GM19238 (cell line): ENCODE results near the gene PPARA.
"Not testable (repeated sequence)": the region's sequence is repeated elsewhere in the genome, so short reads cannot be mapped to it uniquely, and the experiment has no call there.

Experiments used
- DNase-seq: peaks from one replicate; pipeline ENCODE4 v3.0.0; 2011; ENCODE audit warnings: low spot score; ENCODE audit not compliant: insufficient read length

PPARA gene

DNA sequence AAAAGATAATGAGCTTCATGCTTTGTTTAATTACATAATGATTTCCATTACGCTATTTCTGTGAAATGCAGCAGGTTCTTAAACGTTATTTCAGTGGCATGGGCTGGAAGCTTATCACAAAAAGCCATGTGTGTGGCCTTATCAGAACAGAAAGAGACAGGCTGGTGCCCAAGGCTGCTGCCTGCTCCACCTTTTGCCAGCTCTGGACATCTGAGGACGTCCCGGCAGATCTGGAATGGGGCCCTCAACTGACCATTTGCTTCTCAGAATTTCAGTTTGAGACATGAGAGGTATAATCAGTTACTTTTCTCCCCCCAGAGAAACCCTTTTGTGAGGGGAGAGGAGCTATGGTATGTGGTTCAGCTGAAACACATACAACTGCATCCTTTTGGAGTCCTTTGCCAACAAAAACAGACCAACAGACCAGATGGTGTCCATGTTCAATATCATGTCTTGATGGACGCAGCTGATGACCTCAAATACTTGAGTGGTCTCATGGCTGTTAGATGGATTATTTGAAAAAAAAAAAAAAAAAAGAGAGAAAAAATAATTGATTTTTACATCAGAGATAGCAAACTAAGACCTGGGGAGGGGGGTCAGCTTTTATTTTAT lies 91.2 kb downstream of the PPARA start:
- DNase-seq = no peak

DNA sequence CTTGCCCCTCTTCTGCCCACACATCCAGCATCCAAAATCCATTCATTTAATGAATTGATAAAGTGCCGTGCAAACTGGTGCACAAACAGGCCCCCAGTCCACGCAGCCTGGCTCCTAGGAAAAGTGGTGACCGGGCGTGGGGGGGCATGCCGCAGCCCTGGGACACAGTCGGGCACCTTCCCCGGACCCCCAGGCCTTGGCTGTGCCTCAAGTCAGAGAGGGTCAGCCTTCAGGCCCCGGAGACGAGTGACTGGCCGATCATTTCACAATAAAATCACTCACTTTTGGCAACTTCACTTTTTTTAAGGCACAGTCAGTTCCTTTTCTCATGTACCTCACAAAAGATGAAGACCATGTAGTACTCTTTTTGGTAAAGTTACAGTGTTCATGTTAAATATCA lies 91.8 kb downstream of the PPARA start:
- DNase-seq = no peak

DNA sequence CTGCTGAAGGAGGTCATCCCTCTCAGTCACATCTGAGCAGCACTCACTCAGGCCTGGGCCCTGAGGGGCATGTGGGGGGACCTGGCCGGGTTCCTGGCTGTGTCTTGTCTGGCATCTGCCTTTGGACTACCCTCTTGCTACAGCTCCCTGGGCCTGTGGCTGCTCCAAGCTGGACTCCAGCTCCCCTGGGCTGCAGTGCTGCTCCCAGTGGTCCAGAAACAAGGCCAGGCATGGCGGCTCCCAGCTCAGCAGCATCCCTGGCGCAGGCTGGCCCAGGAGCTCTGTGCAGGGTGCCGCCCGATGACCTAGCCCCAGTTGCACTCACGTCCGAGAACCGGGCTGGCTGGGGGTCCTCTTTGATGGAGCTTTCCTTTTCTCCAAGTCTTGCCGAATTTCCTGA lies 94.4 kb downstream of the PPARA start:
- no peak for DNase-seq

DNA sequence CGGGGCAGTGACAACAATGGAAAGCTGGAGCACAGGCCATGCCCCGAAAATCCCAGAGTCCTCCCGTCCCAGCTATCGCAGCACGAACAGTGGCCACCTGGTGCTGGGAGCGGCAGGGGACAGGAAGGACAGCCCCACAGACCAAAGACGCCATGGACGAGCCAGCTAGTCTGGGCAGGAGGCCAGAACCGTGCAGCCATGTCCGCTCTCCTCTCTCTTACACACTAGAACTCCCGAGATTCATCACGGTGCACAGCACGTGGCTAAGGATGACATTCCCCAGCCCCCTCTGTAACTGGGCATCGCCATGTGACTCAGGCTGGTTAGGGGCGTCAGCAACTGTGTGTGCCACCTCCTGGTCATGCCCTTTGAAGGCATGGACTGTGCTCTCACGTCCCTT lies 95.2 kb downstream of the PPARA start:
- no peak for DNase-seq

DNA sequence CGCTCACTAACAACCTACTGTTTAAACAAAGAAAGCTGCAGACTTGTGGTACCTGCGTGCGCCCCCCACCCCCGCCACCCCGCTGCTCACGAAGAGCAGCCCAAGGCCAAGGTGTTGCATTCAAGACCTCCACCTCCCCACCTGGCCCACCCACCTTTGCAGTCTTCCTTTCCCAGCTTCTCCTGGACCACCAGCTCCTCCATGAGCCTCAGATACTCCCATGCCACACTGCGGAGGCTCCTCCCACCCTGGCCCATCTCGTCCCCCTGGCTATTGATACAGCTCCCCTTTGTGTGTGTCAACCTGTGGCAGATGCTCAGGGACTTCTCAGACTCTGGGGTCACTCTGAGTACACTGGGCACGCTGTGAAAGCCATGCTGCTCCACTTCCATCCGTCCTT lies 95.9 kb downstream of the PPARA start:
- DNase-seq = no peak

DNA sequence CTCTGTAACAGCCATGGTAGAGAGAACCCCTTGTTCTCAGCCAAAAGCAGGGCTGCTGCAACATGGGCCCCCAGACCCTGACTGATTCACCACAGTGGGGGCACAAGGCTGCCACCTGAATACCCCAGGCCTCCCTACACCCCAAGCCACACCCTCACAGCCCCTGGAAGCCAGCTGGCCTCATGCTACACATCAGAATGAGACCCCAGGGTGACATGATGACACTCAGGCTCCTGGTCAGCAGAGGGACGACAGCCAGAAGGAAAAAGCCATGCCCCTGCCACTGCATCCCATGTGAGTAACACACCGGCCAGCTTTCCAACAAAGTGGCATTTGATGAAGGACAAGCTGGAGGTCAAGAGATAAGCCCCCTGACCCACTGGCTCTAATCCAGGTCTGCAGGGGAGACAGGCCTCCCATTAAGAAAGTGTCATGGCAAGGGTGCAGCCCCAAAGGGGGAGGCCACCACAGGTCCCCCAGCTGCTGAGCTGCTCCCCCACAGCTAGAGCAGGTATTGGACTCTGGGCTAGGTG lies 97.2 kb downstream of the PPARA start:
- DNase-seq = no peak

DNA sequence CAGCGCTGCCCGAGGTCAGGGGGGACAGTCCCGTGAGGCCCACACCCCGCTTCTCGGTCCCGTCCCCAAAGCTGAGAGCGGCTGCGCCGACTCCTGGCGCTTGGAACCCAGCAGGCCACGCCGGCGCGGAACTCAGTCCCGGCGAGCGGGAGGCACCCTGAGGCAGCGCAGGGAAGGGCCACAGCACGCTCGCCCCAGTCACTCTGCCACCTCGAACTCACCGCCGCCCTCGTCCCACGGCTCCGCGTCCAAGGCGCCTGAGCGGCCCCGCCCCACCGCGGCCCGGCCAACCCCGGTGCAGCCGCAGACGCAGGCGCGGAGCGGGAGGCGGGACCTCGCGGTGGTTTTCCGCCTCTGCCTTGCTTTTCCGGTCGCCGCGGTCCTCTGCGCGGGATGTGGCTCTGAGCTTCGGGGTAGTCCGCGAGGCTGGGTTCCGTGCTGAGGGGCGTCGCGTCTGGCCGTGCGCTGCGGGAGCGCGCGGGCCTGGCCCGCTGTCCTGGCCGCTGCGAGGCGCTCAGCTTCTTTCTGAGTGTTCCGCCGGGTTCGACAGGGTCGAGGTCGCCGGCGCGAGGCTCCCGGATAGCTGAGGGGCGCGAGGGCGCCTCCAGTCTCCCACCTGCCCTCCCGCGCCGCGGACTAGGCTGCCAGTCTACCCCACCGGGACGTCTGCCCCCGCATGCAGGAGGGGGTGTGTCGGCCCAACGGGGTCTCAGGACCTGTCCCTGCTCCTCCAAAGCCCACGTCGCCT lies 99.9 kb downstream of the PPARA start, which contains the start of gene CDPF1:
Gene CDPF1 (minus strand): TSS at position 259 of the 748 bp plus-strand sequence. CDS start 2,009 bp downstream, outside the sequence.
- DNase-seq = peak; percentile 93

DNA sequence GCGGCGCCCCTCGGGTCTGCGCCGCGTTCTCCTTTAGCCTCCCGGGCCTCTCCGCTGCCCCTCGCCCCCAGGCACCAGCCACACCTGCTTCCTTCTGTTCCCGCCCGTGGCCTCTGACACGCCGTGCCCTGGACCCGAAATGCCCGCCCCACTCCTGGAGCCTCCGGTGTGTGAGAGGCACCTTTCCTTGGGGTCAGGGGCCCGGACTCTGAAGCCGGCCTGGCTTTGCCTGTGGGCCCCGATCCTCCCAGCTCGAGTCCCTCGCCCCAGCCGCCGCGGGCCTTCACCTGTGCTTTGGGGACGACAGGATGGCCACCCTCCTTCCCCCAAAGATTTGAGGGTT lies 100.4 kb downstream of the PPARA start:
- no peak for DNase-seq

DNA sequence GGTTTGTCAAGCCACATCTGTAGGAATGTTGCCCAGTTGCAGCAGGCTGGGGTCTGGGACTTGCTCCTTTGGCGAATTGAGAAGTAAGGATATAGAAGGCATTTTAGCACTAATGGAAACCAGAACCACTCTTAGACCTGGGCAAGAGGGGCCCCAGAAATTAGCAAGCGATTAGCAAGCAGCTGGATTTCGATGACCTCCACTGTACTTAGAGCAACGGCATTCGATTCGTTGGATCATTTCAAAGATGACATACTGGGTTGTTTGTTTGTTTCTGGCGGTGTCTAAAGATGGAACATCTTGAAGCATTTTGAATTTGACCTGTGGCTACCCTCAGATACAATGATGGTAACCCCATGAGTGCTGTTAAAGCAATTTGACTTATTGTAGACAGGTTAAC lies 100.9 kb downstream of the PPARA start:
- DNase-seq = no peak

DNA sequence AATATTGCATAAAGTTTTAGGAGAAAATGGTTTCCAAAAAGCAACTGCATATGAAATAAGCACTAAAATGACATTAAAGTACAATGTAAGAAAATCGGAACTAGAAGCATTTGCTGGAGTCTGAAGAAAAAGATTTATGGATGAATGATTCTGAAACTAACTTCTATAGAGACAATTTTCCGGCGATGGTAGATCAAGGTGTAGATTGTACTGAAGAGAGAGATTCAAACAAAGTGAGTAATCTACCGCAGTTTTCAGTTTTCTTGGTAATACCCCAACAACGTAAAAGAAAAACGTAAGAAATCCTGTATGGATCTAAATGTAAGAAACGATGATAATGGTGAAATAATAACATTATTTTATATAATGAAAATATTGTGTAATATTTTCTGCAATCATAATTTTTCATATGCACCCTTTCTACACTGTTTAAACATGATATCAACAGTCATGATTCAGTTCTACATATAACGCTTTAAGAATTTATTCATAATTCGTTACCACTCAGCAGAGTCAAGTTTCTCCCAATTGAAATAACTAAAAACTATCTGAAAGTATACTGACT lies 101.6 kb downstream of the PPARA start:
- no peak for DNase-seq

DNA sequence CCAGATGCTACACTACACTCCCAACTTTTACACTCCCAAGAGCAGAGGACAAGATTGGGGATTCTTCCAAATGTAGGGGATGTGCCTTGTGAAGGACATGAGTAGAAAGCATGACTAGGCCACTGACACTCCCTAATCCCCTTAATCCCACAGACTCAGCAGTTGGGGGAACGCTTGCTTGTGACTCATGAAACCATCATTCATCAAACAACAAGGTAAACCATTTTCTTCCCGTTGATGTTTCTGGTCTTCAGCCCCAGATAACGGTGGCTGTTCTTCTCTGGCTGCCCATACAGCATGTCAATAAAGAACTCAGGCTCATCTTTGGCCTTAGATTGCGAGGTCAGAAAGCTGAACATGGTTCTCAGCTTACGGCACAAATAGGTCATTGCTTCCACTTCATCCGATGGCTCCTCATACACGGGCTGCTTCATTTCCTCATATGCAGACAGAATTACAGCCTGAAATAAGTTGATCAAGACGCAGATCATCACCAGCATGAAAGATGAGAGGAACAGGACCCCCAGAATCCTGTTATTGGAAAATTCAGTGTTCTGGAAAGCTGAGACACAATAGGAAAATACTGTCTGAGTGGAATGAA lies 106.1 kb downstream of the PPARA start:
- DNase-seq = no peak

DNA sequence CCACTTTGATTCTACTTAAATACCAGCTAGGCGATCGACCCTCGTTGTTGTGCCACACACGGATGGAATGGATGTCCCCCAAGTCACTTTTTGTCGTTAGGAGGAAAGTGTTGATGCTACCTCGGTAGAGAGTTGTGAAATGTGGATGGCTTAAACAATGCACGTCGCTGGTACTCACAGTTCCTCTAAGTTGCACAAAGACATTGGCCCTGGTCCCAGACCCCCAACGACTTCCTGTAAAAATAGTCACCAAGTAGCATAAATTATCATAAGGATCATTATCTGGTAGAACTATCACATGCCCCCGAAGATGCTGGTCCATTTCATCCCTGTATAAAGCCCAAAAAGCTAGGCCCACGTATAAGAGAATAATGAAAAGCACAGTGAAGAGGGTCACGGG lies 109.0 kb downstream of the PPARA start:
- no peak for DNase-seq

DNA sequence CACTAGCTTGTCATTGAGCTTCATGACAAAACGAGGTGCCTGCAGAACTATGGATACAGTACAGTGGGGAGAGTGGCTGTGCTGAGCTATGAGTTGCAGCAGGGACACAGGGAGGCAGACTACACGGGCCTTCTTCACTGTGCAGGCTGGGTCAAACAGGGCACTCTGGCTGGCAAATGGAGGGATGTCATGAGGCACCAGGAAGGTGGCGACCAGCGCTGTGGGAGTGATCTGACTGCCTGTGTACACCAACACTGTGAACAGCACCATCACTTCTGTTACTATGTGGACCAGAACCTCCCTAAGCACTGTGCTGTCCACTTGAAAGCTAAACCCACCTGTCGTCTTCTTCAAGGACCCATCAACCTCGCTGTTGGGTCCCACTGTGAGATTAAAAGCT lies 109.7 kb downstream of the PPARA start:
- DNase-seq = no peak

DNA sequence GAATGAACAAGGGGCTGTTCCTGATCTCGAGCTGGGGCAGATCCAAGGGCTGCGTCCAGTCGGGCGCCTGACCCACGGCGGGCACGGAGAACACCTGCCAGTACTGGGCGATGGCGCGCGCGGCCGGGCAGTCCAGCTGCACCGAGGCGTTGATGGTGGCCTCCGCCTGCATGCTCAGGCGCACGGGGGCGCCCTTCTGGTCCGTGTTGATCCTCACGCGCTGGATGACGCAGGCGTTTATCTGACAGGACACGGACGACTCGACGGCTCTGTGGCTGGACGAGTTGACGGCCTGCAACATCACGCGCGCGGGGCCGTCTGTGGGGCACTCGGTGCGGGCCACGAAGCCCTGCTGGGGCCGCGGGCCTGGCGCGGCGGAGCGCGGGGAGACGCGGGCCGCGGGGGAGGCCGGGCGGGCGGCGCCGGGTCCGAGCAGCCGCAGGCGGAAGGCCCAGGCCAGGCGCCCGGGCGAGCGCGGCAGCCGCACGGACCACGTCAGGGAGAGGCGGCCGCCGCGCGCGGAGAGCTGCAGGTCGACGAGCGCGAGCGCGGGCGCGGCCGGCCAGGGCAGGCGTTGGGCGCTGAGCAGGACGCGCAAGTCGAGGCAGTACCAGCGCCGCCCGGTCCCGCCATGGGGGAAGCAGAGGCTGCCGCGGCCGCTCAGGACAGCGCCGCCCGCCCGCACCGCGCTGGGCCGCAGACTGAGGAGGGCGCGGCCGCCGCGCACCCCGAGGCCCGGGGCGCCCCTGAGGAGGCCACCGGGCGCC lies 112.3 kb downstream of the PPARA start:
- DNase-seq = no peak

DNA sequence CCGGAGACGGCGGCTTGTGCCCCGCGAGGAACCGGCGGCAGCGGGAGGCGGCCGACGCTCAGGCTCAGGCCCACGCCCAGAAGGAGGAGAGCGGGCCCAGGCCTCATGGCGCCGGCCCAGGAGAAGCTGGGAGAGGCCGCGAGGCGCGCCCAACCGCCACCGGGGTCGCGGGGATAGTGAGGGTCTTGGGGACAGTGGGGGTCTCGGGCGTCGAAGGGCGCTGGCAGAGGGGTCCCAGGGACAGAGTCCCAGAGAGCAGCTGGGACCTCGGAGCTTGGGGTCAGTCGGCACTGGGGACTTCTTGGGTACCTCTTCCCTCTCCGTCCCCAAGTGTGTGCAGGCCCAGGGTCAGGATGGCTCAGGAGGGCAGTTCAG lies 112.9 kb downstream of the PPARA start, which contains the start of gene PKDREJ:
Gene PKDREJ (minus strand): TSS at position 128 of the 375 bp plus-strand sequence. CDS start 21 bp downstream, at position 107.
- DNase-seq = no peak

DNA sequence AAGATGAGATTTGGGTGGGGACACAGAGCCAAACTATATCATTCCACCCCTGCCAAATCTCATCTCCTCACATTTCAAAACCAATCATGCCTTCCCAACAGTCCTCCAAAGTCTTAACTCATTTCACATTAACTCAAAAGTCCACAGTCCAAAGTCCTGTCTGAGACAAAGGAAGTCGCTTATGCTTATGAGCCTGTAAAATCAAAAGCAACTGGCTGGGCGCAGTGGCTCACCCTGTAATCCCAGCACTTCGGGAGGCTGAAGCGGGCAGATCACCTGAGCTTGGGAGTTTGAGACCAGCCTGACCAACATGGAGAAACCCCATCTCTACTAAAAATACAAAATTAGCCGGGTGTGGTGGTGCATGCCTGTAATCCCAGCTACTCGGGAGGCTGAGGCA lies 114.2 kb downstream of the PPARA start:
- not testable (repeated sequence) for DNase-seq

DNA sequence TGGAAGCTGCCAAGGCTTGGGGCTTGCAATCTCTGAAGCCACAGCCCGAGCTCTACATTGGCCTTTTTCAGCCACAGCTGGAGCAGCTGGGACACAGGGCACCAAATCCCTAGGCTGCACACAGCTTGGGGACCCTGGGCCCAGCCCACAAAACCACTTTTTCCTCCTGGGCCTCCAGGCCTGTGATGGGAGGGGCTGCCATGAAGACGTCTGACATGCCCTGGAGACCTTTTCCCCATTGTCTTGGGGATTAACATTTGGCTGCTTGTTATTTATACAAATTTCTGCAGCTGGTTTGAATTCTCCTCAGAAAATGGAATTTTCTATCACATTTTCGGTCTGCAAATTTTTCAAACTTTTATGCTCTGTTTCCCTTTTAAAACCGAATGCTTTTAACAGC lies 115.3 kb downstream of the PPARA start:
- not testable (repeated sequence) for DNase-seq

DNA sequence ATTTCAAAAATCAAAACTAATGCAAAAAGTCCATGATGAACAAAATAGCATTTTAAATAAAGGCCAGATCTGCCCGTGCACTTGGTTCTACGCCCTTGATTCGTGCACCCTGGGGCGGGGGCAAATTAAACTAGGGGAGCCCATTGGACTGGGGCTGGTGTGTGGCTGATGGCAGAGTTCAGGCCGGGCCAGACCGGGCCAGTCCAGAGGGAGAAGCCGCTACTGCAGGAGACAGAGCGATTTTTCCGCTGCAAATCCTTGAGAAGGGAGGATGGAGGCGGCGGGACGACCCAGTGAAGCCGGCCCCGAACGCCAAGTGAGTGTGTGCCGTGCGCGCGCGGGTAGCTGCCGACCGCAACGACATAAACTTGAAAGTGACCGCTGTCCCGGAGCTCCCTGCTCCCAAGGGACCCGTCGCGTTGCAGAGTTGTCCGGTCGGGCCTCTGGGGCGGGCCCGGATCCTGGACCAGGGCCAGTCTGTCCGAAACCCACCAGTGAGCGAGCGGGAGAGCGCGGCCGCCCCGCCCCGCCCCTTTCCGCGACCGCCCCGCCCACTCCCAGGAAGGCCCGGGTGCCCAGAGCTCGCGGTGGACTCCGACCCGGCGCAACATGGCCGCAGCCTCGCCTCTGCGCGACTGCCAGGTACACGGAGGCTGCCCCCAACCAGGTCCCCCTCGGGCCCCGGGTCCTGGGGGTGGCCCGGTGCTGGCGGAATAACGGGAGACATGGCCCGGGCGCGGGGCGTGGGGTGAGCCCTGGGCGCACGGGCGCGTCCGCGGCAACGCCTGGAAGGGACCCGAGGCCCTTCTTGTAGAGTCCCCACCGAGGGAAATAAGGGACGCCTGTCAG lies 117.3 kb downstream of the PPARA start, which contains the start of gene TTC38:
Gene TTC38 (plus strand): TSS at position 578 of the 849 bp plus-strand sequence. CDS start 32 bp downstream, at position 610.
- peak; percentile 92 for DNase-seq

DNA sequence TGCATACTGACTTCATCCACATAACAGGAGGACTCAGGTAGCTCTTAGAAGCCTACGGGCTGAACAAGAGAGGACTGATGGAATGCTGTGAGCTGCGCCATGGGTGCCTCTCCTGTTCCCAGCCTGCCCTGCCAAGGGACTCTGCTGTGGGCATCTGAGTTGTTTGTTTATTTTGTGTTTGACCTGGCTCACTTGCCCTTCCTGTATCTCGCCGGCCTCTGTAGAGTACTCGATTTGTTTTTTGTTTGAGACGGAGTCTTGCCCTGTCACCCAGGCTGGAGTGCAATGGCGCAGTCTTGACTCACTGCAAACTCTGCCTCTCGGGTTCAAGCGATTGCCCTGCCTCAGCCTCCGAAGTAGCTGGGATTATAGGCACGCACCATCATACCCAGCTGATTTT lies 119.2 kb downstream of the PPARA start:
- no peak for DNase-seq

DNA sequence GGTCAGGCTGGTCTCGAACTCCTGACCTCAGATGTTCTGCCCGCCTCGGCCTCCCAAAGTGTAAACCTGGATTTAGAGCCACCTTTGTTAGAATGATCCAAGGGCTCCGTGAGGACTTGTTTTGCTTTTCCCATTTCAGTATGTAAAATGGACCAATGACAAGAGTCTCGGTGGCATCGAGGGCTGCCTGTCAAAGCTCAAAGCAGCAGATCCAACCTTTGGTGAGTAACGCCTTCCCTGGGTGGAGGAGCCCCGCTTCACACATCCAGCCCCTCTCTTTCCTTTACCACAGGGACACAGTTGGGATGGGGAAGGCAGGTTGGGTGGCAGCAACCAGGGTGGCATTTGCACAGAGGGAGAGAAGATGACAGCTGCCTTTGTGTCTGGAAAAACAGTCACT lies 121.9 kb downstream of the PPARA start:
- DNase-seq = no peak
